Thyroid gland (tissue), 4 donors: ENCODE measurements around the gene TXN2.

Source experiments
- POLR2A ChIP-seq, 2 donors: fragments of 450-650 bp; IDR thresholded peaks; one replicate each; pipeline ENCODE4 v1.6.1; 2017; ENCODE audit warnings: antibody characterized with exemption in 2 of 2, mild to moderate bottlenecking in 2 of 2, moderate library complexity in 1 of 2
- TF ChIP-seq, protein P1 (sequence below), 6 experiments: fragments of 200-600 bp in 3 of 6; fragments of 450-650 bp in 3 of 6; sonication (generic) in 3 of 6; IDR thresholded peaks; one replicate each; pipeline ENCODE4 v1.5.1; 2016 to 2019; ENCODE audit warnings: antibody characterized with exemption in 6 of 6, mild to moderate bottlenecking in 2 of 6, inconsistent platforms in 1 of 6, moderate library complexity in 1 of 6

DNA sequence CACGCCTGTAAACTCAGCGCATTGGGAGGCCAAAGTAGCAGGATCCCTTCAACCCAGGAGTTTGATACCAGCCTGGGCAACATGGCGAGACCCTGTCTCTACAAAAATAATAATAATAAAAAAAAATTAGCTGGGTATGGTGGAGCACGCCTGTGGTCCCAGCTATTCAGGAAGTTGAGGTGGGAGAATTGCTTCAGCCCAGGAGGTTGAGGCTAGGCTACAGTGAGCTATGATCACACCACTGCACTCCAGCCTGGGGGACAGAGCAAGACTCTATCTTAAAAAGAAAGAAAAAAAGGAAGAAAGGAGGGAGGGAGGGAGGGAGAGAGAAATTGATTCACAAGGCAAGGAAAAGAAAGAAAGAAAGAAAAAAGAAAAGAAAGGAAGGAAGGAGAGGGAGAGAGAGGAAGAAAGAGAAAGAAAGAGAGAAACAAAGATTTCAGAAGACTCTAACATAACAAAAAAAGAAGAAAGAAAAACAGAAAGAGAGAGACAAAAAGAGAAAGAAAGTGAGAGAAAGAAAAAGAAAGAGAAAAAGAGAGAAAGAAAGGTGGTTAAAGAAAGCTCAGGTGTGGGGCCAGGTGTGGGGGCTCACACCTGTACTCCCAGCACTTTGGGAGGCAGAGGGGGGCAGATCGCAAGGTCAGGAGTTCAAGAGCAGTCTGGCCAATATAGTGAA is 56.4 kb downstream of the TXN2 start:
- TF ChIP-seq, protein P1, sequence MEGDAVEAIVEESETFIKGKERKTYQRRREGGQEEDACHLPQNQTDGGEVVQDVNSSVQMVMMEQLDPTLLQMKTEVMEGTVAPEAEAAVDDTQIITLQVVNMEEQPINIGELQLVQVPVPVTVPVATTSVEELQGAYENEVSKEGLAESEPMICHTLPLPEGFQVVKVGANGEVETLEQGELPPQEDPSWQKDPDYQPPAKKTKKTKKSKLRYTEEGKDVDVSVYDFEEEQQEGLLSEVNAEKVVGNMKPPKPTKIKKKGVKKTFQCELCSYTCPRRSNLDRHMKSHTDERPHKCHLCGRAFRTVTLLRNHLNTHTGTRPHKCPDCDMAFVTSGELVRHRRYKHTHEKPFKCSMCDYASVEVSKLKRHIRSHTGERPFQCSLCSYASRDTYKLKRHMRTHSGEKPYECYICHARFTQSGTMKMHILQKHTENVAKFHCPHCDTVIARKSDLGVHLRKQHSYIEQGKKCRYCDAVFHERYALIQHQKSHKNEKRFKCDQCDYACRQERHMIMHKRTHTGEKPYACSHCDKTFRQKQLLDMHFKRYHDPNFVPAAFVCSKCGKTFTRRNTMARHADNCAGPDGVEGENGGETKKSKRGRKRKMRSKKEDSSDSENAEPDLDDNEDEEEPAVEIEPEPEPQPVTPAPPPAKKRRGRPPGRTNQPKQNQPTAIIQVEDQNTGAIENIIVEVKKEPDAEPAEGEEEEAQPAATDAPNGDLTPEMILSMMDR (IDR thresholded peaks at IDR 0.05) = no peak
- TF ChIP-seq POLR2A (IDR thresholded peaks at IDR 0.05) = no peak
